GM11168 (cell line): ENCODE measurements around the gene GSN.

ENCODE experiments used
- in situ Hi-C: fragments of 300-500 bp; cut with MboI; formaldehyde crosslinking; loops from one replicate; pipeline ENCODE4 v1.12.0; 2022; ENCODE audit warnings: low sequenced_read_pairs; ENCODE audit not compliant: unreplicated experiment

GSN gene

GRCh38 chr9:121339437-121339836, 71.5 kb downstream of the GSN start:
- in situ Hi-C loops: loop anchor here (5.0 kb wide), 1 partner anchor 48 kb away; no protein-coding TSS in a partner anchor

GRCh38 chr9:121340676-121341392, 72.9 kb downstream of the GSN start:
- in situ Hi-C loops: no loop called here

DNA sequence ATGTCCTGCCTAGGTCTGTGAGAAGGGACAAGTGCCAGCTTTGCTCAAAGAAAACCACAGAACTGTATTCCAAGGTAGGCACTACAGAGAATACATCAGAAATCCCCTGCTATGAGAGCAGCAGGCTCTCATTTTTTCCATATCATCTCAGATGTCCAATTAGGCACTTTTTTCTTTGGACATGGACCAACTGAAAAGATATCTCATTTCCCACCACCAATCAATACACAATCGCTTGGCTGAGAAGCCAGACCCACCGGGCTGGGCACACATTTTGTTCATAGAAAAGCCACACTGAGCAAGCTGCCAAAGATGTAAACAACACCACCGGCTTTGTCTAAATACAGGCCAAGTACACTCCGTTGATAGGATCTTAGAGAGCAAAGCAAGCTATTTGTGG, 76.2 kb downstream of the GSN start:
- in situ Hi-C loops: no loop called here

- in situ Hi-C loops: no loop called here
Observed at GRCh38 chr9:121345070-121345469, 77.1 kb downstream of the GSN start.

DNA sequence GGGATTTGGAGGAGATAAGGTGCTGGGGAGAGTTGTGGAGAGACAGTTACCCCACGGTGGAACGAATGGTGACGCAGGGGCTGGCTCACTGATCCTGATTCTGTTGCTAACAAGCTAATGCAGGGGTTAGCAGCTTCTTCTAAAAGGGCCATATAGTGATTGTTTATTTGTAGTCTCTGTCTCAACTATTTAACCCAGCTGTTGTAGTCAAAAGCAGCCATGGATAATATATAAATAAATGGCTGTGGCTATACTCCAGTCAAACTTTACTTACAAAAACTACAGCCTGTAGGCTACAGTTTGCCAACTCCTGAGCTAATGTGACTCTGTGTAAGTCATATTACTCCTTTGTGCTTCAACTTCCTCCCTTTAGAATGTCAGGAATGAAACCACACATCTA, 80.3 kb downstream of the GSN start:
- in situ Hi-C loops: no loop called here

DNA sequence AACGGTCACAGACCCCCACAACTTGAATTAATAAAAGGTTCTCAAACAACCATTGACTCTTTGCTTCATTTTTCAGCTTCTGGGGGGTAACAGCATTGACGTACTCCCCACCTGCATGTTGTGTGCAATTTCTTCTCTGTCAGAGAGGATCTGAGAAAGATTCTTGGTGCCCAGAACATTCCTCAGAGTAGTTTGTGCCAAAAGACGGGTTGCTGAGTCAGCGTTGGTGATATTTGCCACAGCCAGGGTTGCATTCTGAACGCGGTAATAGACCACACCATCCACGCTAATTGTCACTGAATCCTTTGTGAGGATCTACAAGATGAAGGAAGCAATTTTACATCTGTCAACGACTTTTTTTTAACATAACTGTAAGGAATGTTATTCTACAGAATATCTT, 81.0 kb downstream of the GSN start:
- in situ Hi-C loops: no loop called here

DNA sequence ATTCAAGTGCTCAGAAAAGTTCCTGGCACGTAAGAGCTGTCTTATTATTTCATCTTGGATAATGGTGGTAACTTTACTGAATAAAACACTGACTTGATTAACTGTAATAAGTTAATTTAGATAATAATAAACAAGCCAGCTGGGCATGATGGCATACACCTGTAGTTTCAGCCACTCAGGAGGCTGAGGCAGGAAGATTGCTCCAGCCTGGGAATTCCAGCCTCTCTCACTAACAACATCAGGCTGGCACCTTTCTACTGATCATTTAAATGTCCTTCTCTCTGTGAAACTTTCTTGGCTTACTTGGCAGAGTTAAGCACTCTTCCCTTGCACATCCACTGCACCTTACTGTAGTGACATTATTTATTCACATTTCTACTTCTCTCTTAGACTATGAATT, 82.1 kb downstream of the GSN start:
- in situ Hi-C loops: no loop called here

- in situ Hi-C loops: no loop called here
Observed at GRCh38 chr9:121350993-121351561, 83.1 kb downstream of the GSN start.

GRCh38 chr9:121353241-121354061, 85.5 kb downstream of the GSN start:
- in situ Hi-C loops: no loop called here

- in situ Hi-C loops: no loop called here
Observed at GRCh38 chr9:121354141-121354540, 86.2 kb downstream of the GSN start.

DNA sequence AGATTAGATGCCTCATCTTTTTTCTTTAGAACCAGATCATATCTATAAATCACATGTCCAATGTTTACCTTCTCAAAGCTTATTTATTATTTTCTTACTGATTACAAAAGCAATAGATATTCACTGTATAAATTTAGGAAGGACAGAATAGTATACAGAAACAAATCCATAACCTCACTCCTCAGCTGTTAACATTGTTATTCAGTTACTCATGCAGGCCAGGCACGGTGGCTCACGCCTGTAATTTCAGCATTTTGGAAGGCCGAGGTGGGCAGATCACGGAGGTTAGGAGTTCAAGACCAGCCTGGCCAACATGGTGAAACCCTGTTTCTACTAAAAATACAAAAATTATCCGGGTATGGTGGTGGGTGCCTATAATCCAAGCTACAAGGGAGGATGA, 86.8 kb downstream of the GSN start:
- in situ Hi-C loops: no loop called here

DNA sequence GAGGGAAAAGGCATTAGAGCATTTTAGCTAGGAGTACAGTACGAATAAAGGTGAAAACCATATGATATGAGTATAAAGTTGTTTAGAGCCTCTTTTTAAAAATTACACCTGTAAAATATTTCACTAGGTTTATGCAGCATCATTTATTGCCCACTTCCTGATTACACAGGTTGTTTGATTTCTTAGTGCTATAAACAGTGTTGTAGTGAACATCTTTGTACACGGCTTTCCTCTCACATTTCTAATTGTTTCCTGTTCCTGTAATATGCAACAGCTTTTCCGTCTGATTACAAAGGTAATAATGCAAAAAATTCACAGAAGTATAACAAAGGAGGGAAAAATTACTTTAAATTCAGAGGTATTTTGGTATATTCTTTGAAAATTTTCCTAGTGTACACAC, 89.0 kb downstream of the GSN start:
- in situ Hi-C loops: no loop called here

- in situ Hi-C loops: no loop called here
Observed at GRCh38 chr9:121358751-121359150, 90.8 kb downstream of the GSN start.

- in situ Hi-C loops: no loop called here
Observed at GRCh38 chr9:121359351-121360294, 91.7 kb downstream of the GSN start.

DNA sequence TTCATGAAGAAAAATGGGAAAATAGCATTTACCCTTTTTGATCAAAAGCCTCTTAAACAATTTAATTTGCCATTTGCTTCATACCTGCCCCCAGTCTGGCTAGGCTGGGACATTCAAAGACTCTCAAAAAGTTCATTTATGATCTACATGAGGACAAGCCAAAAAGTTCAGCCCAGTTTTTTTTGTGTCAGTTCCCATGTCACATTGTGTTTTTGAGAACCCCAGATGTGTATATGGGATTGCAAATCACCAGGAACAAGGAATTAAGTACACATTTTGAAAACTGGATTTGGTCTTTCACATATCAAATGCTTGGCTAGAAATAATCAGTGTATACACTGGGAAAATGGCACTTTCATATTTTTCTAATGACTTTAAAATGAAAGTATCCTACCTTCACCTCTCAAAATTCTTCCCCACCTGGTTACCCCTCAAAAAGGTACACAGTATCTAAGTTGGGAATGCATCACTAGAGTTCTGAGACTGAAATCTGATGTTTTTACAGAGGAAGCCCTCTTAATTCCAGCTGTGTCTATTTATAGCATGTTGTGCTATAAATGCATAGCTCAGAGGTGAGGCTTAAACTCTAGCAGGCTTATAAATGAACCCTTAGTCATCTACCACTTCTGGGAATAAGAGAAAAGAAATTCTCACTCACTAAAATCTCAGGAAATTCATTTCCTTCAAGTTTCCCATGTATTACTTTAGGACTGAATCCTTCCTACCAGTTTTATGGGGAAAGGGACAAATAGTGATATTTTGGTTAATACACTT, 92.8 kb downstream of the GSN start:
- in situ Hi-C loops: no loop called here

- in situ Hi-C loops: no loop called here
Observed at GRCh38 chr9:121362813-121363621, 95.1 kb downstream of the GSN start.

- in situ Hi-C loops: no loop called here
Observed at GRCh38 chr9:121363622-121363961, 95.6 kb downstream of the GSN start.

DNA sequence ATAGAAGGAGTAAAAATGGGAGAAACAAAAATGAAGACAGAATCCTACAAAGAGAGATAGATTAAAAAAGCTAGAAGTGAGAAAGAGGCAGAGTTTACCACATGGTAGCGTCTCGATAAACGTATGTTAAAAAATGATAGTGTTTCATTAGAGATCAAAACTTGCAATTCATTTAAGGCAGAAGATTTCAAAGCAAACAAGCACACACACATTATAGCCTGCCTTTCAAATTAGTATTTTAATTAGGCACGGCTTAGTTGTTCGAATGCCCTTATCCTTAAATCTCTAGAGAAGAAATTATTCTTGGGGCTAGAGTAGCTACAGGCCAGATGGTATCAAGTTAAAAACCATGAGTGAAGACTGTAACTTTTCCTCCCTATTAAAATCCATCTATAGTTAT, 96.1 kb downstream of the GSN start:
- in situ Hi-C loops: no loop called here

DNA sequence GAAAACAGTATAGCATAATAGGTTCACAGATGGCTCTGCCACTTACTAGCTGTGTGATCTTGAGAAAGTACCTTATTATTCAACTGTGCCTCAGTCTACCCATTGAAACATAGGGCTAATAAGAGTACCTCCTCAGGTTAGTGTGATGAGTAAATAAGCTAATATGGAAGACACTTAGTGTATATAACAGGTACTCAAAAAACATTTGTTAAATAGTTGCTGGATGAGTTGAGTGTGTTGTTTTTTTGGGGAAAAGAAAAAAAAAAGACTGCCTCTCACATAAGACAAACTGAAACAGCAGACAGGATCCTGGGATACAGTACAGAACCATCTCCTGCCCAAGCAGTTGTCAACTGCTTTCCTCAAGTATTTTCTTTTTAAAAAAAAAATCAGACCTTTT, 96.9 kb downstream of the GSN start:
- in situ Hi-C loops: no loop called here
